TTC549 (cell line): Measurements from ENCODE around the gene USP10.

Experiments
- FAIRE-seq: peaks from 2 replicates; lab custom pipeline; 2012; peaks lifted over from hg19 to GRCh38; lab: Jason Lieb, UNC

The USP10 gene

DNA sequence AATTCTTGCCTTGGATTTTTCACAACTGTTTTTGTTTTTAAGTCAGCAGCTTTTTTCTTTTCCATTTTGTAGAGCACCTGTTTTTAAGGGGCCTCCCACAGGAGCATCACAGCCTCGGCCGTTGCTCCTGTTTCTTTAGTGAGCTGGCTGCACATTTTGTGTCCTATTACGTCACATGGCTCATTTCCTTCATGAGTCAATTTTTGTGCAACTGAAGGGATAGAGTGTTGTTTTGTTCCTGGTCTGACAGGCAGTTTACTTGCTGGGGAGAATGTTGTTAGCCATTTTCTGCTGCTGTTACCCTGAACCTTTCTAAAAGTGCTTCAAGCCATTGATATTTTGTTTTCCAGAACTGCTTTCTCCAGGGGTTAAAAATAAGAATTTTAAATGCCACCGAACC, 75.0 kb downstream of the USP10 start:
- FAIRE-seq = no peak

DNA sequence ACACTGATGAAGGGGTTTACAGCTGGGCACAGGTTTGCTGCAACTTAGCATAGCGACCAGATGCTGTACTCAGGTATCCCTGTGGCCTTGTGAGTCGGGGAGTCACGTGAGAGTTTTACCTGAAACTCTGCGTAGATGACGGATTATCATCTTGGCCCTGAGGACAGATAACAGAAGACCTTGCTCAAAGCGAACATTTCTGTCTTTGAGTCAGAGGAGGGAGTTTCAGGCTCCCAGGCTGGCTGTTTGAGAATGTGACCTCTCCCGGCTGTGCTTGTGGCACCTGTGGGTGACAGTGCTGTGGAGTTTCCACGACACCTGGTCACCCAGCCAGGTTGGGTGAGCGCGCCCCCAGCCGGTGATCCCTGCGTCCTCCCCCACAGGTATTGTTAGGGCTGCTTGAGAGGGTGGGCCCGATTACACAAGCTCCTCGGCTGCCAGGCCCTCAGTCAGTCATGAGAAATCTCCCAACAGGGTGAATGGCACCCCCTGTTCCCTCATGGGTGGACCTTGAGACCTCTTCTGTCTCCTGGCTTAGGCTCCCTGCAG, 75.5 kb downstream of the USP10 start:
- FAIRE-seq = no peak

DNA sequence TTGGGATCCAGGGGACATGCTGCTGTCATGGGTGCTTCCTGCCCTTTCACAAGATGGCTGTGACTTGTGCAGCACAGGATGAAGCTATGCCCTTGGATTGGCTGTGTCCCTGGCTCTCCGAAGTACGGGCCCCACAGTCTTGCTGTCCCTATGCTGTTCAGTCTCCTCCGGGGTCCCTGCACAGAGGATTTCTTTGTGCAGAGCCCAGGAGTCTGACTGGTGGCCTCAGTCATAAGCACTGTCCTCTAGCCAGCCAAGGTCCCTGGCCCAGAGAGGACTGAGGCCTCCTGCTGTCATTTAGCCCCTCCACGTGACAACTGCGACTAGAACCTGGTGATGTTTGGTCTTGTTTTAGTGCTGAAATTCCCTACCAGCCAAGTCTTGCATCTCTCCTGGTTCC, 77.6 kb downstream of the USP10 start:
- FAIRE-seq = no peak

DNA sequence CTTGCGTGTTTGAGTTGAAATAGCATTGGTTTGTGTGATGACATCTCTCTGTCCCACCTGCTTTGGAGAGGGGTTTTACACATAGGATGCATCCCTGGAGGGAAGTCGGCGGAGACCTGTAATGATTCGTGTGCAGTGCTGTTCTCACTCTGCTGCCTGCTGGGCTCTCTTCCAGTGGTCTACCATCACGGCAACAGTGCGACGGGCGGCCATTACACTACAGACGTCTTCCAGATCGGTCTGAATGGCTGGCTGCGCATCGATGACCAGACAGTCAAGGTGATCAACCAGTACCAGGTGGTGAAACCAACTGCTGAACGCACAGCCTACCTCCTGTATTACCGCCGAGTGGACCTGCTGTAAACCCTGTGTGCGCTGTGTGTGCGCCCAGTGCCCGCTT, 78.9 kb downstream of the USP10 start:
- no peak for FAIRE-seq

DNA sequence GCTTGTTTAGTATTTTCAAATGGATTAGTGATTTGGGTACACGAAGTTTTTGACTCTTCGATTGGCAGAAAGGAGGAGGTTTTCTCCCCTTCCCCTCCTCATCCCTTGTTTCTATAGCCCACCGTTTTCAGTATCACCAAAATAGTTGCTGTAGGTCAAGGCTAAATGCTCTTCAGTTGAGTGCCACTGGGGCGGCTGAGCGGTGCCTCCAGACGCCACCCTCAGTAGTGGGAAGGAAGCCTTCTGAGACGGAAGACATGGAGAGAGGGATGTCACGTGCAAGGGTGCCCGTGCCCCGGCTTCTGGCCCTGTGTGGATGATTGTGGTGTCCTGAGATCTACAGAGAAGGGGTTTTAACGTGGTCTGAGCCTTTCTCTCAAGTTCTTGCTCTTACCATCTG, 80.3 kb downstream of the USP10 start:
- no peak for FAIRE-seq

DNA sequence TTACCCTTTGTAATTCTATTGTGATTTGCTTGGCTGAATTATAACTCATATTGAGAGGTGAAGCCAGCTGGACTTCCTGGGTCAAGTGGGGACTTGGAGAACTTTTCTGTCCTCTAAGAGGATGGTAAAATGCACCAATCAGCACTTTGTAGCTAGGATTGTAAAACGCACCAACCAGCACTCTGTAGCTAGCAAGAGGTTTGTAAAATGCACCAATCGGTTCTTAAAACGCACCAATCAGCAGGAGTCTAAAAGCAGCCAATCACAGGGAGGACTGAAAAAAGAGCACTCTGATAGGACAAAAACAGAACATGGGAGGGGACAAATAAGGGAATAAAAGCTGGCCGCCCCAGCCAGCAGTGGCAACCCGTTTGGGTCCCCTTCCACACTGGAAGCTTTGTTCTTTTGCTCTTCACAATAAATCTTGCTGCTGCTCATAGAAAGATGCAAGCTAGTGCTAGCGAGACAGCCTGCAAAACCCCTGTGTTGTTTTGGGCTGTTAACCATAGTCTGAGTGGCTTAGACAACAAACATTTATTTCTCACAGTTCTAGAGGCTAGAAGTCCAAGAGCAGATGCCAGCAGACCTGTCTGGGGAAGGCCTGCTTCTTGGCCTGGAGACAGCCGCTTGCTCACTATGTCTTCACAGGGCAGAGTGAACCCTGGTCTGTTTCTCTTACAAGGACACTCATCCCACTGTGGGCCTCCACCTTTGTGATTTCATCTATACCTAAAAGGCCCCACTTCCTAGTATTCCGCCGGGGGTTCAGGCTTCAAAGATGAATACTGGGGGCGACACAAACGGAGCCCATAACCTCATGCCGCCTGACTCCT, 81.0 kb downstream of the USP10 start:
- FAIRE-seq = no peak

DNA sequence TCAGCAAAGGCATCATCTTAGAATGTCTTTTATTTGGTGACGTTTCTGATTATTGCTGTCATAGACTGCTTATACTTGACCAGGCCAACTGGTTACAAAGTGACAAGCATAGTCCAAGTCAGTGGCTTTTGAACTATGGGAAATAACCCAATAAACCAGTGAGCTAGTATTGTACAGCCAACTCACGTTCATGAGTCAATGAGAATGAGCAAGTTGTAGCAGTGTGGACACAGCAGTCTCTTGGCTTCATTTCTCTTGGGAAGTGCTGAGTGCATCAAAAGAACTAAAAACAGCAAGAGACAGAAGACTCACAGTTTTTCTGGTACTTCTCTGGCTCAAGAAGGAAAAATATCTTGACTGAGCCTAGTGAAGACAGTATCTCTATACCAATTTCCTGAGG, 83.0 kb downstream of the USP10 start:
- FAIRE-seq = no peak

DNA sequence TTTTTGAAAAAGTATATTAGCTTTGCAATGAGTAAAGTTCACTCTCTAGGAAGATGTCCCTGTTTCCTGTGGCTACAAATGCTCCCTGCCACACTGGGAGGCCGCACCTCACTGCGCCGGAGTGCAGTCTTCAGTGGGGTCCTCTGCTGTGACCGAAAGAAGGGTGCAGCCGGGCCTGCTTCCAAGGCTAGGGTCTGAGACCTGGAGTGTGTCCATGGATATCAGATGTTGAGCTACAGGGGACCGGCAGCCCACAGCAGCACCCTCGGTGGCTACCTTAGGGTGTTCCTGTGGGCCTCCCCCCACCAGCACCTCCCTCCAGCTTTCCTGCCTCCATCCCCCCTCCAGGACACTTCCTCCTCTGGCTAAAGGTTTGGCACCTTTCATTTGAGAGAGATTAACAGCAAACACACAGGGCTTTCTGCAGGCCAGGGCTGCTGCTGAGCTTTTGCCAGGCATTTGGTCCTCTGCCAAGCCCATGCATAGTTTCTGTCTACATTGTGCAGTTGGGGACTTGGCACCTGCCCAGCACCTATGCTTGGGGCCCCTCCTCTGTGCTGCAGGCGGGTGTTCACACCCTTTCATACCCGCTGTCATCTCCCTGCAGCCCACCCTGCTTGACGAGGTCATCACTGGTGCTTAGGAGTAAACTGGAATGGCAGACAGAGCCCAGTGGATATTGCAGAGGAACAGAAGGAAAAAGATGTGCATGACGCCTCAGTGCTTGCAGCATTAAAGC, 86.2 kb downstream of the USP10 start:
- FAIRE-seq = no peak

DNA sequence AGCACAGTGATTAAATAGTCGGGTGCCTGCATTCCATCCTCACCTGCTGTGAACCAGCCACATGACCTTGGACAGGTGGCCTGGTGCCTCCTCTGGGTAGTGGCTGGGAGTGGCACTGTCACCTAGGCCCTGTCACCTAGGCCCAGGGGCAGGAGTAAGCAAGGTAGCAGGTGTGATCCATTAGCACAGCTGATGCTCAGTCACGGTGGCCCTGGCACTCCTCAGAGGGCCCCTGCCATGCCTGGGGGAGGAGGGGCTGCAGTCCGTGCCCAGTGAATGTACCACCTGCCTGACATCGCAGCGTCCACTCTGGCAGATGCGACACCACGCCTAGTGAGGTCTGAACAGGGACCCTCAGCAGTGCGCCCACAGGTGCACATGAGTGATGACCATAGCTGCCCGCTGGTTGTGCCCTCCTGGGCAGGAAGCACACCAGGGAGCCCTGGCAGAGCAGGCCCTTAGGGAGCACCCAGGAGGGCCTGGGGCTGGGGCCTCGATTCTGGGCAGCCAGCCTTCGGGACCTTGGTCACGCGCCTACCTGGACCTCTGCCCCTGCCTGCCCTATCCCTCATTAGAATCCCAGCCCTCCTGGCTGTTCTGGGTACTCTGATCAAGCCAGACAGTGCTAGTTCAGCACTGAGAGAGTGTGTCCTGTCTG, 86.9 kb downstream of the USP10 start:
- no peak for FAIRE-seq

DNA sequence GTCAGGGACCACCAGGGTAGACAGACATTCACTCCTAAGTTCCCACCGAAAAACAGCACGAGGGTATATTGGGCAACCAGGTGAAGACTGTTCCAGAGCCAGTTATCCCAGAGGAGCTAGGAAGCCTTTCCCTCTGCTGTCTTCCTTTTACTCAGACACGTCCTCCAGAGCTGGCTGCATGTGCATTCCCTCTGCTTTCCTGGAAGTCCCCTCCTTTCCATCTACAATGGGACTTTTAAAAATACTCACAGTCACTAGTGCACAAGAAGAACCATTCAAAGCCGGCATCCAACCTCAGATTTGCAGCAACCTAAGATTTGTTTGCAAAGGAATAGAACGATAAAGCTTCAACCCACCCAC, 87.4 kb downstream of the USP10 start:
- no peak for FAIRE-seq

DNA sequence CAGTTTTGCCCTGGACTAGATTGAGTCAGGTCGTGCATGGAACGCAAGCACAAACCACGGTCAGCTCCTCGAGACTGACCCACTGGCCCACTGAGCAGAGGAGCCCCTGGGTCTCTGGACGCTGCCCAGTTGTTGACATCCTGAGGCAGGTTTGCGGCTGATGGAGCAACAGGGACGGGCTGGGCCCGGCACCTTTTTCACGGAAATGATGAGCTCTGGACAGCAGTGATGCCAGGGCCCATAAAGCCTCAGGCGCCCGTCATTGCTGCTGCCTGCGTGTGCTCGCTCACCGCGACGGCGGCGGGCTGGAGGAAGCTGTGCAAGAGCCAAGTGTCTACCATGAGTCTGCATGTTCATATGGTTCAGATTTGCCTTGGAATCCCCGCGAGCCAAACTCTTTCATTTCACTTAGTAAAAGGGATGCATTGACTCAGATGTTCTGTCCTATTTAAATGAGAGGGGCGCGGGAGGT, 89.2 kb downstream of the USP10 start:
- no peak for FAIRE-seq

DNA sequence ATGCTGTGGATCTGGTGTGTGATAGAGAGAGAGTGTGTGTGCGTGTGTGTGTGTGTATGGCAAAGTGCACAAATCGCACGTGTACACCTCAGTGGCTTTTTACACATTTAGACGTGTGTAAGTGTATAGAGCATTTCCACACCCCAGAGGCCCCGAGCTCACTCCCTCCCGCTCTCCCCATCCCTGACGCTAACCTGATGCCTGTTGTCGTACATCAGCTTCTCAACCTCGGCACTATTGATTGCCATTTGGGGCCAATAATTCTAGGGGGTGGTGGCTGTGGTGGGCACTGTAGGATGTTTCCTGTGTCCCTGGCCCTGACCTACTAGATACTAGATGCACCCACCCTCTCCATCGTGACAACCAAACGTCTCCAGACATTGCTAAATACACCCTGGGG, 89.6 kb downstream of the USP10 start:
- FAIRE-seq = no peak

DNA sequence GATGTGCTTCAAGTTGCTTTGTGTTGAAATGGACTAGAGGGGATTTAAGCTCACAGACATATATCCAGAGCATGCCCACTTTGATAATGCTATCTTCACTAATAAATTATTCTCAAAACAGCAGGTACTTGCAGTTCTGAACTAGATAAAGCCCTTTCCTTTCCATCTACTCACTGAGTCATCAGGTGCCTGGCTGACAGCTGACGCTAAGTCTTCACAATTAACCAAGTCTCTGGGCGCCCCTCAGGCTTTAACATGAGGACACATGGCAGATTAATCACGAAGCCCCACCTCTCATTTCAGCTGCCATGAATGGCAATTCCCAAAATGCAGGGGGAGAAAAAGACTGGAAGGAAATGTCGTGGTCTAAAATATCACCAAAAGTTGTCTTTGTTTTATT, 90.5 kb downstream of the USP10 start:
- FAIRE-seq = no peak

DNA sequence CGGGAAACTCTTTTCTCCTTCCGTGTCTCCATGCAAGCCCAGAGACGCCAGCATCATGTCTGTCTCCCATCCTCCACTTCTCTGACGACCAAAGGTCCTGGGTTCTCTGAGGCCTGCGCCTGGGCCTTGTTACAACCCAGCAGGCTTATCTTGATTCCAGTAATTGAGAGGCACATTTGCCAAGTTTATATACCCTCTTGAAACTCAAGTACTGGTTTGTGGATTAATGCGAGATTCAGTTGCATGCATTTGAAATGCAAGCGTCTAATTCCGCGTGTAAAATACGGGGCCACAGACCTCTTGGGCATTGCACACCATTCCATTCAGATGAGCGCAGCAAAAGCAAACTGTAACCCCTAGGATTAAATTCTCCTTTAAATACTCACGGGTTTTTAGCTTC, 91.3 kb downstream of the USP10 start:
- no peak for FAIRE-seq

DNA sequence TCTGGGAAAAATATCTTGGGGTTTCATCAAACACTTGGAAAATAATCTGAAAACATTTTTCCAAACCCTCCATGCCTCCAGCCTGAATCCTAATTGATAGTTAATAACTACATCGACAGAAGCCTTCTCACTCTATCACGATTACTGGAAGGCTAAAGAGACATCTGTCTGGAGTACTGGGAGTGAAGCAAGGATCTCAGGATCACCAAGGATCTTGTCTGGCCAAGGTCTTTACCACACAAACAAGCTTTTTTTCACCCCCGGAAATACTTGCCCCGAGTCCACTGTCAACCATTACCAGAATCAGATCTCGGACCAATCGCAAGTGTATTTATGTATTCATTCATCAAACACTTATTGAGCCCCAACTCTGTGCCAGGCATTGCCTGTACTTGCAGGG, 91.7 kb downstream of the USP10 start:
- no peak for FAIRE-seq

DNA sequence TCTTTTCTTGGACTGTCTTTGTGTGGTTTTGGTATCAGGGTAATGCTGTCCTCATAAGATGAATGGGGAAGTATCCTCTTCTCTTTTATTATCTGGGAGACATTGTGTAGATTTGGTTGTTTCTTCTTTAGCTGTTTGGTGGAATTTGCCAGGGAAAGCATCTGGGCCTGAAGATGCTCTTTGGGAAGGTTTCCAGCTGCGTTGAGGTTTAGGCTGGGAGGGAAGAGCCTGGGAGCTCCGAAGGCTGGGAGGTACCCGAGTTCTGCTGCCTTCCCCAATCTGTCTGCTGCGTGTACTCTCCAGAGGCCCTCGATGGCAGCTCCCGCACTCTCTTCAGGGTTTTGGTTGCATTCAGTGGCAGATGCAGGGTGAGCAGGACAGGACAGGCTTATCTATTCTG, 94.4 kb downstream of the USP10 start:
- FAIRE-seq = no peak

DNA sequence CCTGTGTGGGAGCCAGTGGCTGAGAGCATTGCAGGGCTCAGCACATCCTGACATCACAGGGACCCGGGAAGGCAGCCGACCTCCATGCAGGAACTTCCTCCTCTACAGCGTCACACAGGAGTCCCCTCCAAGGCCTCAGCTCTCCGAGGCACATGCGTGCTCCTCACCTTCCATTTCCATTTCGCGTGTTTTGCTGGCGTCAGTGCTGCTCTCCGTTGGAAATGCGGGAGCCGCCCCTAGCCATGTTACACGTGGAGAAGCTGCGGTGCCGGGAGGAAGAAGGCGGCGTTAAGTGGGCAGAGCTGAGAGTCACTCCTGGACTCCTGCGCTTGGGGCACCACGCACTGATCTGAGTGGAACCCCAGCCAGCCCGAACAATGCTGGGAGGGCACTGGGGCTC, 94.8 kb downstream of the USP10 start:
- FAIRE-seq = no peak

DNA sequence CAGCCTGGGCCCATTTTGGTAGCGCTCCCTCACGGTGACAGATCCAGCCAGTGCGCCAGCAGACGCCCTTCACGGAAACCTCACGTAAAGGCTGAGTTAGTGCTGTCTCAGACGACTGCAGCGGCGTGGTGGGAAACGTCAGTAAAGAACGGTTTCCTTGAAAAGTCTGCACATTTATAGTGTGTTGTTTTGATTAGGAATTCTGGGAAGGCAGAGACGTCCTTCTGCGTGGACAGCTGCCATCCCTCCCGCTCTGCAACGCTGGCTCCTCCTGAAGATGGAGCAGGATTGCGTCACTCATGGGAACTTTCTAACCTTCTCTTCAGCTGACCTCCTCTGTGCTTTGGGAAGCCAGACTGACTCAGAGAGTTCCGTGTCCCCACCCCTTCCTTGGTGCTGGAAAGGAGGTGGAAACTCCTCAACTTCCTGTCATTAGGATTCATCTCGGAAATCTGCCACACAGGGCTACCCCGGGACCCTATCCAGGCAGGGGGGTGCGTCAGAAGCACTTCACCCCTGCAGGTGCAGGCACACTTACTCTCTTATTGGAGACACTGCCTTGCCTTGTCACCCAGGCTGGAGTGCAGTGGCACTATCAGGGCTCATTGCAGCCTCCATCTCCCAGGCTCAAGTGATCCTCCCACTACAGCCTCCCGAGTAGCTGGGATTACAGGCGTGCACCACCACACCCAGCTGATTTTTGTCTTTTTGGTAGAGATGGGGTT, 95.7 kb downstream of the USP10 start:
- no peak for FAIRE-seq

DNA sequence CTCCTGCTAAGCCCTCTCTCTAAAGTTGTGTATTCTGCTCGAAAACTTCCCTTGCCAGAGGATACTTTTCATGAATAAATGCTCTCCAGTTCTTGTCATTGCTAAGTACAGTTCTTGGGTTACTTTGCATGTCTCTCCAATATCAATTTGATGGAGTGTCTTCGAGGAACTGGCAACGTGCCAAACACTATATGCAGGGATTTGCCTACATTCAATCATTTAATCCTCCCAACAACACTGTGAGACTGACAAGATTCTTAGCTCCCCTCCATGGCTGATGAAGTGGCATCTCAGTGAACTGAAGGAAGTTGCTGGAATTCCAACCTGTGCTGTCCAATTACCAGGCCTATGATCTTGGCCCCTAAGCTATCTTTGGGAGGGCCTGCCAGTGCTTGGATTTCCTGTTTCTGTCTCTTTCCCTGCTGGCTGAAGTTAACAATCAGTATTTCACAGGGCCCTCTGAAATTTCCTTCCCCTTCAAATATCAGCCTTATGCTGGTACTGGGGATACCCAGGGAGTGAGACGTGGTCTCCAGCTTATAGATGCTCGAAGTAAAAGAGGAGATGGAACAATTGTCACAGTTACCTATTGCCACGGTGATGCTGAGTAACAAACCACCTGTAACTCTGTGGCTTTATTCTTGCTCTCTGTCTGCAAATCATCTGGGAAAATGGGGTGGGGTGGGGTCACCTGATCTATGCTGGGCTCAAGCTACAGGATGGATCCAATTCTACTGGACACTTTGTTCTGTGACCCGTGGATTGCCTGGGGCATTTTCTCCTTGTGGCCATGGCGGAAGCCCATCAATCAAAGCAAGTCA, 100.6 kb downstream of the USP10 start:
- no peak for FAIRE-seq

DNA sequence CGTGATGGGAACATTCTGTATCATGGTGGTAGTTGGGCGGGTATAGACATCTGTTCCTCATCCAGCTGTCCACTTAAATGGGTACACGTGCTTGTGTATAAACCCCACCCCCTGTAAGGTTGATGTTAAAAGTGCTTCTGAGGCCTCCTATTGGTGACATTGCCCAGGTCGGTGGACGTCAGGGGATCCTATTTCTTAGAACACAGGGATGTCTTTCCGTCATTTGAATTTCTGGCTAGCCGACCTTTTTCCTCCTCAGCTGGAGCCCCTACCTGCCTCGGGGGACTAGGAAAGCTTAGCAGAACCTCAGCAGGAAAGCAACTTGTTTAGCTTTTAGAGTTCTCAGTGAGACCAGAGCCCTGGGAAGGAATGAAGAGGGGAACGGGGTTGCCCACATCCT, 103.3 kb downstream of the USP10 start:
- FAIRE-seq = no peak

DNA sequence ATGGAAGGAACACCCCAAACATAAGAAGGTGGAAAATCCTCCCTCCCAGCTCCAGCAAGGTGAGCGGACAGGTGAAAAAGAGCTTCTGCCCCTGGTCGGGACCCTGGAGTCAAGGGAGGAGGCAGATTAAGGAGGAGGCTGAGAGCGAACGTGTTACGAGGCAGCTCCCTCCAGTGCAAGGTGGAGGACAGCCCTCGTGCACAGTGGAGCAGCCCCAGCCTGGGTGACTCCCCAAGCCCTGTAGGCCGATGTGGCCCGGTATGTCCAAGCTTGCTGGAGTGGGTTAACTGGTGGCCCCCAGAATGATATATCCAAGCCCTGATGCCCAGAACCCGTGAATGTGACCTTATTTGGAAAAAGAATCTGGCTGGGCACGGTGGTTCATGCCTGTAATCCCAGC, 104.5 kb downstream of the USP10 start:
- no peak for FAIRE-seq
